Cardiac fibroblast (primary cell): ENCODE results near the gene KDSR.
A peak's percentile ranks its signal among the peaks of the same experiment; 100 is the strongest.
"Not testable (repeated sequence)": the region's sequence is repeated elsewhere in the genome, so short reads cannot be mapped to it uniquely, and the experiment has no call there.

Source experiments
- DNase-seq, 2 donors: peaks; one replicate each; pipeline versions ENCODE4 v3.0.0 to v3.0.0-alpha.2; 2010; ENCODE audit warnings: low read depth in 2 of 2
- H3K4me3 ChIP-seq, 2 donors: replicated peaks in 1 of 2; 1 replicate in 1 of 2; 2 replicates in 1 of 2; pipeline ENCODE4 v1.5.1; 2011; ENCODE audit warnings: low read depth in 2 of 2, low read length in 2 of 2, mild to moderate bottlenecking in 2 of 2, moderate library complexity in 1 of 2
- TF ChIP-seq, protein P1 (sequence below): IDR thresholded peaks from one replicate; pipeline ENCODE4 v1.5.1; 2011; ENCODE audit warnings: low read depth, mild to moderate bottlenecking, low read length, inconsistent platforms

The KDSR gene

DNA sequence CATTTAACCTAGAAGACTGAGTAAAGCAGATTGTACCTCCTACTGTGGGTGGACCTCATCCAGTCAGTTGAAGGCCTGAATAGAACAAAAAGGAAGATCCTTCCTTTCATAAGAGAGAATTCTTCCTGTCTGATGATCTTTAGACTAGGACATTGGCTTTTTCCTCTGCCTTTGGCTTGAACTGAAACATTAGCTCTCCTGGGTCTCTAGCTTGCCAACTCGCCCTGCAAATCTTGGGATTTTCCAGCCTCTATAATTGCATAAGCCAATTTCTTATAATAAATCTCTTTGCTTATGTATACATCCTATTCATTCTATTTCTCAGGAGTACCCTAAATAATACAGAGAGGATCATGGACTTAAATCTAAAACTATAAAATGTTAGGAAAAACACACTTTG, 6.2 kb upstream of the KDSR start:
- H3K4me3 ChIP-seq = no peak overlapping the region
- no peak for DNase-seq
- TF ChIP-seq, protein P1, sequence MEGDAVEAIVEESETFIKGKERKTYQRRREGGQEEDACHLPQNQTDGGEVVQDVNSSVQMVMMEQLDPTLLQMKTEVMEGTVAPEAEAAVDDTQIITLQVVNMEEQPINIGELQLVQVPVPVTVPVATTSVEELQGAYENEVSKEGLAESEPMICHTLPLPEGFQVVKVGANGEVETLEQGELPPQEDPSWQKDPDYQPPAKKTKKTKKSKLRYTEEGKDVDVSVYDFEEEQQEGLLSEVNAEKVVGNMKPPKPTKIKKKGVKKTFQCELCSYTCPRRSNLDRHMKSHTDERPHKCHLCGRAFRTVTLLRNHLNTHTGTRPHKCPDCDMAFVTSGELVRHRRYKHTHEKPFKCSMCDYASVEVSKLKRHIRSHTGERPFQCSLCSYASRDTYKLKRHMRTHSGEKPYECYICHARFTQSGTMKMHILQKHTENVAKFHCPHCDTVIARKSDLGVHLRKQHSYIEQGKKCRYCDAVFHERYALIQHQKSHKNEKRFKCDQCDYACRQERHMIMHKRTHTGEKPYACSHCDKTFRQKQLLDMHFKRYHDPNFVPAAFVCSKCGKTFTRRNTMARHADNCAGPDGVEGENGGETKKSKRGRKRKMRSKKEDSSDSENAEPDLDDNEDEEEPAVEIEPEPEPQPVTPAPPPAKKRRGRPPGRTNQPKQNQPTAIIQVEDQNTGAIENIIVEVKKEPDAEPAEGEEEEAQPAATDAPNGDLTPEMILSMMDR = no peak

DNA sequence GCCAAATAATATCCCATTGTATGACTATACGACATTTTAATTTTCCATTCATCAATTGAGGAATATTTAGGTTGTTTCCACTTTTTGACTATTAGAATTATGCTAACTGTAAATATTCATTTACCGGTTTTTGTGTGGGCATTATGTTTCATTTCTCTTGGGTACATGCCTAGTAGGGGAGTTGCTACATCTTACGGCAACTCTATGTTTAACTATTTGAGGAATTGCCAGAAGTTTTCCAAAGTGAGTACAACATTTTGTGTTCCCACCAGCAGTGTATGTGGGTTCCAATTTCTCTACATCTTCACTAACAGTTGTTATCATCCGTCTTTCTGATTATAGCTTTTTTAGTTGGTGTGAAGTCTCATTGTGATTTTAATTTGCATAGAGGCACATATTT, 1.6 kb upstream of the KDSR start:
- no peak overlapping the region for H3K4me3 ChIP-seq
- TF ChIP-seq, protein P1 = no peak

DNA sequence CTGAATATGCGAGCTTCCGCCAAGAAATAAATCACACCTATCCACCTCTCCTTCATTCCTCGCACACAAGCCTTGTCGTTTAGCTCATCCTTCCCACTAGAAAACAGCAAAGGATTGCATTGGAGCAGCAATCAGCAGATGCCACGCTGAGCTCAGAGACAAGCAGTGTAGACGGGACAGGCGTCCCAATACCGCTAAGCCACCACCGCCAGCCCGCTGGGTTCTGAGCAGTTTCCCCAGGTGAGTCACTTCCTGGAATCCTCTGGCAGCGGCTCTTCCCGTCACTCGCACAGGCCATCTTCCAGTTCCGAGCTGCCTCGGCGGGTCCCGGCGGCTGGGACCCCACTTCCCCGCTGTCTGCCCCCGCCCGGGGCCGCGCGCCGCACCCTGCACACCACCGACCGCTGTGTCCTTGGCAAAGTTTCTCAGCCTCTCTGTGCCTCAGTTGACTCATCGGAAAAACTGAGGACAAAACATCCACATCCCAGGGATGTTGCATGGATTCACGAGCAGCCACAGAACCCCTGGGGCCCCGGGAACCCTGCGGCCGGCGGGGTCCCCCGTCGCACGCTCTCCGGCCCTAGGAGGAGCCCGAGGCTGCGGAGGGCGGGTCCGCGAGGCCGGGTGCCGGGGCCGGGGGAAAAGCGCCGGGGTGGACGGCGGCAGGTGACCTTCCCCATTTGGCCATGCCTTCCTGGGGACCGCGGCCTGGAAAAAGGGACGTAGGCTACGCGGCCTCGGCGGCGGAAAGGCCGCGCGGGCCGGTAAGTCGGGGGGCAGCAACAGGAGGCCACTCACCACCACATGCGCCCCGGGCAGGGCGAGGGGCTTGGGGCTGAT, 573 bp downstream of the KDSR start:
- TF ChIP-seq, protein P1 = no peak
- peak; percentile 42 to 75 for DNase-seq
- peak overlapping the region; percentile 69 to 86 for H3K4me3 ChIP-seq

More for the DNA sequence above, 1.6 kb upstream of the KDSR start:
- DNase-seq = peak; percentile 22 to 44

DNA sequence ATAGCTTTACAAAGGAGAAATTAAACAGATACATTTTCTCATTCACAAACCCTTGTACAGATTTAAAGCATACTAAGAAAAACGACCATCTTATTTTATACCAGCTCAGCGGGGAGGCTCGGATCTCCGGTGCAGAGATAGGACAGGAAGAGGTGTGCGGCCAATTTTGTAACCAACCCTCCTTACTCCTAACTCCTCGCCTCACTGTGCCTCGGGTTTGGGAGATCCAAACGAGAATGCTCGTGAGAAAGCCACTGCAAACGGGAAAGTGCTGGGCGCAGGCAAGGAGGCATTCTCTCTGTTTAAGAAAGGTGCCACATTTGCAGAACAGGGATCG, 1.2 kb downstream of the KDSR start:
- peak overlapping the region; percentile 69 to 86 for H3K4me3 ChIP-seq
- peak in 1 of 2 donors; percentile 17 for DNase-seq
- TF ChIP-seq, protein P1 = no peak

DNA sequence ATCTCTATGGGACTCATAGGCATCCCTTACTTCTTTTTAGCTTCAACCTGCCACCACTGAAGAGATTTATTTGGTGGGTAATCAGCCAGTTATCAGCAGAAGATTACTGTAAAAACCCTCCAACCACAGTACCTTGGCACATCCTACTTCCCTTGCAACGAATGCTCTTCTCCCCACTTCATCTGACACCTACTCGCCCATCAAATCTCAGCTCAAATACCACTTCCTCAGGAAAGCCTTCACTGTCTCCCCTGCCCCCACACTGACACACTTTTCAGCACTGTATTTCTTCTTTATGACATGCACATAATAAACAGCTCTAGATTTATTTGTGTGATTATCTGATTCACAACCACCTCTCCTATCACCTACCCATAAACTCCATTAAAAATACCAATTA, 3.1 kb downstream of the KDSR start:
- TF ChIP-seq, protein P1 = no peak
- no peak for DNase-seq
- H3K4me3 ChIP-seq = no peak overlapping the region

DNA sequence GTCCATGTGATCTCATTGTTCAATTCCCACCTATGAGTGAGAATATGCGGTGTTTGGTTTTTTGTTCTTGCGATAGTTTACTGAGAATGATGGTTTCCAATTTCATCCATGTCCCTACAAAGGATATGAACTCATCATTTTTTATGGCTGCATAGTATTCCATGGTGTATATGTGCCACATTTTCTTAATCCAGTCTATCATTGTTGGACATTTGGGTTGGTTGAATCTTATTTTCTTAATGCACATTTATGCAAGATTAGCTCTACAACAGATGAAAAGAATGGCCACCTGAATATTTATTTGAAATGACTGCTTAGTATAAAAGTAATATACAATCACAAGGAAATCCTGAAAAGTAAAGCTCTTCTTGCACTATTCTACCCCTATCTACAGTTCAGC, 3.6 kb downstream of the KDSR start:
- DNase-seq, H3K4me3 ChIP-seq: not testable (repeated sequence)

DNA sequence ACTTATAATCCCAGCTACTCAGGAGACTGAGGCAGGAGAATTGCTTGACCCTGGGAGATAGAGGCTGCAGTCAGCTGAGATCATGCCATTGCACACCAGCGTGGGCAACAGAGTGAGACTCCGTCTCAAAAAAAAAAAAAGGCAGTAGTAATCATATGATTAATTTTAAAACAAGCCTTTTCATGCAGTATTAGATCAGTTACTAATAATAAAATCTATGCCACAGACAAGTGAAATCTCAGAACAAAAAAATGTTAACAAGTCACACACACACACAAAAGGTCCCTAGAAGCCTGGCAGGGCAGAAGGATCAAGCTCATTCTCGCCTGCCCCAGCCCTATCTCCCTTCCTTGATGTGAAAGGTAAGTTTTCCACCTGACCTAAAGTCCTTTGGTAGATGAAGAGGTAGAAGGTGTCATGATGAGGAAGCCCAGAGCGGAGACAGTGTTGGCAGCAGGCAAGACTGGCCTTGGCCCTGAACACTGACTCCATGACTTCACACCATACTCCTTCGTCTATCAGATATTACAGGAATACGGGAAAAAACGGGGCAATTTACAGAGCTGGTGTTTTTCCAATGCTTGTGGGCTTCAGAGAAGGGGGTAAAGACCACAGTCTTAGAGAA, 10.6 kb downstream of the KDSR start:
- DNase-seq = no peak
- TF ChIP-seq, protein P1 = no peak
- H3K4me3 ChIP-seq = no peak overlapping the region
